Measurements from ENCODE around the gene MYO5A.
"Not testable (repeated sequence)": the region's sequence is repeated elsewhere in the genome, so short reads cannot be mapped to it uniquely, and the experiment has no call there.

Gene MYO5A

DNA sequence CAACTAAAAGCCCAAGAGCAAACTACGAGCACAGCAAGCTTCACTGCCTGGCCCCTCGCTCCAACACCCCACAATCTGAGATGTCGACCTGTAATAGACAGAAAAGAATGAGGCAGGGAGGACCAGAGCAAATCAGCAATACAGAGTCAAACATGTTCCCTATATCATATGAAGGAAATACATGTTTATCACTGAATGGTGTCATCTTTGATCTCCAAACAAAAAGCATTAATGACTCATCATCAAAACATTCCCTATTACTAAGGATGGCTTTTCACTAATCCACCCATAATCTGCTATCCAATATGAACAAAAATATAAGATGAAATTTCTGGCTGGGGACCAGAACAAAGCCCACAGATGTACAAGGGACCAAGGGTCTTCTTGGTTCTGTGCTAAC, 34.7 kb downstream of the MYO5A start:
- H3K4me3 ChIP-seq (ENCODE audit: low read depth in 1 of 5, low read length in 5 of 5): no peak overlapping the region
- peaks cover 0 to 10% (median 5%) of the 10 kb centered on the region in 5 donors for H3K4me1 ChIP-seq (ENCODE audit: control insufficient read depth in 5 of 5, insufficient read depth in 5 of 5, low read length in 5 of 5)
- no peaks in the 10 kb centered on the region for H3K36me3 ChIP-seq (ENCODE audit: control insufficient read depth in 5 of 5, insufficient read depth in 5 of 5, low read length in 5 of 5)
- no peak overlapping the region for H3K27ac ChIP-seq (ENCODE audit: low read depth, low read length)
- H3K9me3 ChIP-seq (ENCODE audit: control insufficient read depth in 5 of 5, low read length in 5 of 5): no peaks in the 10 kb centered on the region
- H3K27me3 ChIP-seq (ENCODE audit: control insufficient read depth in 5 of 5, insufficient read depth in 4 of 5, low read length in 5 of 5): no peaks in the 10 kb centered on the region
- H3K9ac ChIP-seq (ENCODE audit: low read length in 5 of 5): no peak overlapping the region

DNA sequence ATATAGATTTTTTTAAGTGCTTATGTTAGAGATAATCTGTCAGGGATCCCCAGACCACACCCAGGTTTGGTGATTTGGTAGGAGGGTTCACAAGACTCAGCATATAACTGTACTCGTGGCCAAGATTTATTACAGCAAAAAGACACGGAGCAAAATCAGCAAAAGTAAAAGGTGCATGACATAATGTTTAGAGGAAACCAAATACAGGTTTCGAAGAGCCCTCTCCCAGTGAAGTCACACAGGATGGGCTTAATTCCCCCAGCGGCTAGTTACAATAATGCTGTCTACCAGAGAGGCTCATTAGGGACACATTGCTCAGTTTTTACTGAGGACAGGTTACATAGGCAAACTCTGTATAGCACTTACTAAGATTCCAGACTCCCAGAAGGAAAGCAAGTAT, 36.5 kb downstream of the MYO5A start:
- H3K27me3 ChIP-seq (ENCODE audit: control insufficient read depth in 5 of 5, insufficient read depth in 4 of 5, low read length in 5 of 5): no peaks in the 10 kb centered on the region
- no peak overlapping the region for H3K27ac ChIP-seq (ENCODE audit: low read depth, low read length)
- peaks cover 5 to 13% (median 8%) of the 10 kb centered on the region in 5 donors for H3K4me1 ChIP-seq (ENCODE audit: control insufficient read depth in 5 of 5, insufficient read depth in 5 of 5, low read length in 5 of 5)
- H3K9ac ChIP-seq (ENCODE audit: low read length in 5 of 5): no peak overlapping the region
- H3K9me3 ChIP-seq (ENCODE audit: control insufficient read depth in 5 of 5, low read length in 5 of 5): no peaks in the 10 kb centered on the region
- no peak overlapping the region for H3K4me3 ChIP-seq (ENCODE audit: low read depth in 1 of 5, low read length in 5 of 5)
- H3K36me3 ChIP-seq (ENCODE audit: control insufficient read depth in 5 of 5, insufficient read depth in 5 of 5, low read length in 5 of 5): no peaks in the 10 kb centered on the region

DNA sequence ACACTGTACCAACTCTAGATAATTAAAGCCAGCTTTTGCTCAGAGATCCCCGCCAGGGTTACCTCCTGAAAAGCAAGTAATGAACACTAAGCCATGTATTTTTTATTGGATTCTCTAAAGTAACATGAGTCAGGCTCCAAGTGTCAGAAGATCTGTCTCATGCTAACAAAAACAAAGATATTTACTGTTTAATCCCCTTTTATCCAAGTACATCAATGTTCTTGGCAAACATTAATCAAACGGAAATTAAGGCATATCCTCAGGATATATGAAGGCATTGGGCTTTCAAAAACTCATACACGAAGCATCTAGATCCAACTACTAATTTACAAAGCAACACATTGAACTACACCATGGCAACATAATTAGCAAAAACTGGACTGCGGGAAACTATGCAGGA, 37.2 kb downstream of the MYO5A start:
- Histone ChIP-seq H3K4me3 (ENCODE audit: low read depth in 1 of 5, low read length in 5 of 5) (no peak overlapping the region), H3K27me3 (ENCODE audit: control insufficient read depth in 5 of 5, insufficient read depth in 4 of 5, low read length in 5 of 5) (no peaks in the 10 kb centered on the region), H3K36me3 (ENCODE audit: control insufficient read depth in 5 of 5, insufficient read depth in 5 of 5, low read length in 5 of 5) (no peaks in the 10 kb centered on the region), H3K9me3 (ENCODE audit: control insufficient read depth in 5 of 5, low read length in 5 of 5) (no peaks in the 10 kb centered on the region), H3K4me1 (ENCODE audit: control insufficient read depth in 5 of 5, insufficient read depth in 5 of 5, low read length in 5 of 5) (peaks cover 5 to 13% (median 9%) of the 10 kb centered on the region in 5 donors), H3K27ac (ENCODE audit: low read depth, low read length) (no peak overlapping the region), H3K9ac (ENCODE audit: low read length in 5 of 5) (no peak overlapping the region)

DNA sequence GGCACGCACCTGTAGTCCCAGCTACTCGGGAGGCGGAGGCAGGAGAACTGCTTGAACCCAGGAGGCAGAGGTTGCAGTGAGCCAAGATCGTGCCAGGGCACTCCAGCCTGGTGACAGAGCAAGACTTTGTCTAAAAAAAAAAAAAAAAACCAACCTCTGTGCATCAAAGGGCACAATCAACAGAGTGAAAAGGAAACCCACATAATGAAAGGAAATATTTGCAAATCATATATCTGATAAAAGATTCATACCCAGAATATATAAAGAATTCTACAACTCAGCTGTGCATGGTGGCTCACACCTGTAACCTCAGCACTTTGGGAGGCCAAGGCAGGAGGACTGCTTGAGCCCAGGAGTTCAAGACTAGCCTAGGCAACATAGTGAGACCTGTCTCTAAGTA, 39.2 kb downstream of the MYO5A start:
- not testable (repeated sequence) for H3K4me3 ChIP-seq (ENCODE audit: low read depth in 1 of 5, low read length in 5 of 5); H3K36me3 ChIP-seq (ENCODE audit: control insufficient read depth in 5 of 5, insufficient read depth in 5 of 5, low read length in 5 of 5); H3K27ac ChIP-seq (ENCODE audit: low read depth, low read length); H3K27me3 ChIP-seq (ENCODE audit: control insufficient read depth in 5 of 5, insufficient read depth in 4 of 5, low read length in 5 of 5); H3K9ac ChIP-seq (ENCODE audit: low read length in 5 of 5); H3K9me3 ChIP-seq (ENCODE audit: control insufficient read depth in 5 of 5, low read length in 5 of 5)
- H3K4me1 ChIP-seq (ENCODE audit: control insufficient read depth in 5 of 5, insufficient read depth in 5 of 5, low read length in 5 of 5): peaks cover 5 to 18% (median 14%) of the 10 kb centered on the region in 5 donors

DNA sequence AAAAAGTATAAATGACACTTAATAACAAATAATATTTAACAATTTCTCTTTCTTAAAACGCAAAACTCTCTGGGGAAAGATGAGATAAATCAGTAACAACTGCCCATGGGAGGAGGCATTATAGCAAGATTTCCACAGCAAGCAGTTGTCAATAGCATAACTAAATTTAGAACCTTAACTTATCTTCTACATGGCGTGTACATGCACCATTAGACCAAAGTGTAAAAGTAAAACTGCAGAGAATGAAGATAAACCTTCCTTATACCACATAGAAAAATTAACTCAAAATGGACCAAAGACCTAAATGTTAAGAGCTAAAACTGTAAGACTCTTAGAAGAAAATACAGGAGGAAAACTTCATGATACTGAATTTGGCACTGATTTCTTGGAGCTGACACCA, 39.9 kb downstream of the MYO5A start:
- Histone ChIP-seq H3K4me3 (ENCODE audit: low read depth in 1 of 5, low read length in 5 of 5) (no peak overlapping the region), H3K36me3 (ENCODE audit: control insufficient read depth in 5 of 5, insufficient read depth in 5 of 5, low read length in 5 of 5) (no peaks in the 10 kb centered on the region), H3K4me1 (ENCODE audit: control insufficient read depth in 5 of 5, insufficient read depth in 5 of 5, low read length in 5 of 5) (peaks cover 5 to 20% (median 16%) of the 10 kb centered on the region in 5 donors), H3K9ac (ENCODE audit: low read length in 5 of 5) (no peak overlapping the region), H3K27ac (ENCODE audit: low read depth, low read length) (no peak overlapping the region), H3K9me3 (ENCODE audit: control insufficient read depth in 5 of 5, low read length in 5 of 5) (no peaks in the 10 kb centered on the region), H3K27me3 (ENCODE audit: control insufficient read depth in 5 of 5, insufficient read depth in 4 of 5, low read length in 5 of 5) (no peaks in the 10 kb centered on the region)

DNA sequence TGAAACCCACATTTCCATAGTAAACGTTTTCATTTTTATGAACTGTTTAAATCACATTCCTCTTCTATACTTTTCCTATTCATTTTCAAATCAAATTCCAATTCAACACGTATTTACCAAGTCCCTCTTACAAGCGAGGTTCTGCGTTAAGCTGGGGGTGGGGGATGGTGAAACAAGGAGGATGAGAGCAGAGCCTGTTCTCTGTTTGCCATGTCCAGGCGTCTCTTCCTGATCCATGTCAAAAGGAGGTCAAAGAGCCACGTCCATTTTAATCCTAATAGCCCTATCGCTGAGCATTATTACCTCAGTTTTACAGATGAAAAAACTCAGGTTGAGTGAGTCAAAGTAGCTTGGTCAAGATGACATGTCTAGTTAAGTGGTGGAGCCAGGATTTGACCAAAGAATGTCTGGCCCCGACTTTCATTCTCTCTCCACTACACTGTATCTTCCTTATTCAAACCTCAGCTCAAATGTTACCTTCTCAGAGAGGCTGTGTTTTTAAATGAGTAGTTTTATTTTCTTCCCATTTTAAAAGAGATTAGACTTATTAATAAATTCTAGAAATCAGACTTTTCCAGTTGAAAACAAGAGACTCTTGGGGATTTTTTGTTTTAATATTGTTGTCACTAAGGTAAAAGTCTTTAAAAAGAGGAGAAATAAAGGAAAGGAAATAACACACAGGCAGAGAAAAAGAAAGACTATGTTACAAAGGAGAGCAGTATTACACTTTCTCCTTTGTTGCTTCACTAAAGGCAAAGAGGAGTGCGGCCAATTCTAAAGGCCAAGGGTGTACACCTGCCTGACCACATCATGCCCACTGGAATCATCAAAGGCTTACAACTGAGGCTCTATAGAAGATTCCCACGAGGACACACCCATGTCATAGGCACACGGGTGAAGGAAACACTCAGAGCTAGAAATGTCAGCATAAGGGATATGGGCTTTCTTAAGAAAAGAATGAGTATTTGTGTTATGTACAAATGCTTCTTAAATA, 42.4 kb downstream of the MYO5A start:
- Histone ChIP-seq H3K4me1 (ENCODE audit: control insufficient read depth in 5 of 5, insufficient read depth in 5 of 5, low read length in 5 of 5) (peaks cover 0 to 31% (median 29%) of the 10 kb centered on the region in 5 donors), H3K9me3 (ENCODE audit: control insufficient read depth in 5 of 5, low read length in 5 of 5) (no peaks in the 10 kb centered on the region), H3K4me3 (ENCODE audit: low read depth in 1 of 5, low read length in 5 of 5) (no peak overlapping the region), H3K27ac (ENCODE audit: low read depth, low read length) (no peak overlapping the region), H3K9ac (ENCODE audit: low read length in 5 of 5) (no peak overlapping the region), H3K27me3 (ENCODE audit: control insufficient read depth in 5 of 5, insufficient read depth in 4 of 5, low read length in 5 of 5) (no peaks in the 10 kb centered on the region), H3K36me3 (ENCODE audit: control insufficient read depth in 5 of 5, insufficient read depth in 5 of 5, low read length in 5 of 5) (no peaks in the 10 kb centered on the region)

DNA sequence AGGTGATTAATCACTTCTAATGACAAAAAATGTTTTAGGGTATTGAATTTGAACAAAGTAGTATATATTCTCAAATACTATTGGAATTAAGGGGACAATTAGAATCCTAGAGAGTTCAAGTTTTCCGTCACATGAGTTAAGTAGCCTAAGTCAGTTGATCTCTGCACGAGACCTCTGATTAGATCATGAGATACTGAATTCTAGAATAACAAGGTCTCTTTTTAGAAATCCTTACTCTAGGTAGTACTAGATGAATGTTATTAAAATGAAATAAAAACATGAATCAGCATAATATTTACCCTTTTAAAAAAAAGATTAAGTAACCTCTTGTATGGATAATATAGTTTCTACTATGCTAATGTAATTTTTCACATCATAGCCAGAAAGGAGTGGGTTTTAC, 43.4 kb downstream of the MYO5A start:
- H3K27ac ChIP-seq (ENCODE audit: low read depth, low read length): no peak overlapping the region
- peaks cover 0 to 39% (median 29%) of the 10 kb centered on the region in 5 donors for H3K4me1 ChIP-seq (ENCODE audit: control insufficient read depth in 5 of 5, insufficient read depth in 5 of 5, low read length in 5 of 5)
- no peaks in the 10 kb centered on the region for H3K27me3 ChIP-seq (ENCODE audit: control insufficient read depth in 5 of 5, insufficient read depth in 4 of 5, low read length in 5 of 5)
- no peak overlapping the region for H3K9ac ChIP-seq (ENCODE audit: low read length in 5 of 5)
- no peaks in the 10 kb centered on the region for H3K36me3 ChIP-seq (ENCODE audit: control insufficient read depth in 5 of 5, insufficient read depth in 5 of 5, low read length in 5 of 5)
- no peaks in the 10 kb centered on the region for H3K9me3 ChIP-seq (ENCODE audit: control insufficient read depth in 5 of 5, low read length in 5 of 5)
- H3K4me3 ChIP-seq (ENCODE audit: low read depth in 1 of 5, low read length in 5 of 5): no peak overlapping the region

DNA sequence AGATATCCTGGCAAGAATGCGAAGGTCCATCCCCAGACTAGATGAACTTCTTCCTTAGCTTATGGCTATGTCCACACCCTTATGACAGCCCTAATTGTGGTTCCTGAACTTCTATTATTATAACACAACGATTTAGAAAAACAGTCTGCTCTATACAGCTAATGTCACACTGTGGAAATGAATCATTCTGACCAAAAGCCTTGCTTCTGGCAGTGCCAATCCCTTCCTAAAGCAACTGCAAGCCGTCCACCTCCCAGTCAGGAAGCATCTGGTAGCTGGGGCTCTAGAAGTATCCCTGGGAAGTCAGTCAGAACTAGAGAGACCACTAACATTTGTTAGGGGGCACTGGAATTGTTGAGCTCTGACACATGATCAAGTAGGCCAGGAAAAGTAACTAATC, 45.0 kb downstream of the MYO5A start:
- peak overlapping the region; percentile 47 for H3K27ac ChIP-seq (ENCODE audit: low read depth, low read length)
- H3K36me3 ChIP-seq (ENCODE audit: control insufficient read depth in 5 of 5, insufficient read depth in 5 of 5, low read length in 5 of 5): no peaks in the 10 kb centered on the region
- no peaks in the 10 kb centered on the region for H3K27me3 ChIP-seq (ENCODE audit: control insufficient read depth in 5 of 5, insufficient read depth in 4 of 5, low read length in 5 of 5)
- peaks cover 0 to 47% (median 27%) of the 10 kb centered on the region in 5 donors for H3K4me1 ChIP-seq (ENCODE audit: control insufficient read depth in 5 of 5, insufficient read depth in 5 of 5, low read length in 5 of 5)
- peak overlapping the region in 1 of 5 donors; percentile 19 for H3K9ac ChIP-seq (ENCODE audit: low read length in 5 of 5)
- no peaks in the 10 kb centered on the region for H3K9me3 ChIP-seq (ENCODE audit: control insufficient read depth in 5 of 5, low read length in 5 of 5)
- no peak overlapping the region for H3K4me3 ChIP-seq (ENCODE audit: low read depth in 1 of 5, low read length in 5 of 5)

DNA sequence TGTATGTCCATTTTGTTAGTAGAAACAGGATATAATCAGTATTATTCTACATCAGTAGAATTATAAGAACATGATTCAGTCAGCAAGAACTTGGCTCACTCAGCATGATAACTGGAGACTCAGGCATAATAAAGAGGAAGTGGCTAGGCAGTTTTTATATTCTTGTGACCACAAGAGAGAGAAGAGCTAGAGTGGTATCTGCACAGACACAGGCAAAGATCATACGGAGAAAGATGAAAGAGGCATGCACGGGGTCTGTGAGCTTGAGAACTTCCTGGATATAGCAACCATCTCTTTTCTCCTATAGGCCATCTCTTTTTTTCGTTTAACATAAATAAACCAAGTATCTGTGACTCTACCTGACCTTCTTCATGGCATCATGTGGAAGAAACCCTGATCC, 46.8 kb downstream of the MYO5A start:
- Histone ChIP-seq H3K9ac (ENCODE audit: low read length in 5 of 5) (no peak overlapping the region), H3K36me3 (ENCODE audit: control insufficient read depth in 5 of 5, insufficient read depth in 5 of 5, low read length in 5 of 5) (no peaks in the 10 kb centered on the region), H3K27me3 (ENCODE audit: control insufficient read depth in 5 of 5, insufficient read depth in 4 of 5, low read length in 5 of 5) (no peaks in the 10 kb centered on the region), H3K9me3 (ENCODE audit: control insufficient read depth in 5 of 5, low read length in 5 of 5) (no peaks in the 10 kb centered on the region), H3K4me3 (ENCODE audit: low read depth in 1 of 5, low read length in 5 of 5) (no peak overlapping the region), H3K27ac (ENCODE audit: low read depth, low read length) (peak overlapping the region; percentile 15), H3K4me1 (ENCODE audit: control insufficient read depth in 5 of 5, insufficient read depth in 5 of 5, low read length in 5 of 5) (peaks cover 0 to 44% (median 20%) of the 10 kb centered on the region in 5 donors)

DNA sequence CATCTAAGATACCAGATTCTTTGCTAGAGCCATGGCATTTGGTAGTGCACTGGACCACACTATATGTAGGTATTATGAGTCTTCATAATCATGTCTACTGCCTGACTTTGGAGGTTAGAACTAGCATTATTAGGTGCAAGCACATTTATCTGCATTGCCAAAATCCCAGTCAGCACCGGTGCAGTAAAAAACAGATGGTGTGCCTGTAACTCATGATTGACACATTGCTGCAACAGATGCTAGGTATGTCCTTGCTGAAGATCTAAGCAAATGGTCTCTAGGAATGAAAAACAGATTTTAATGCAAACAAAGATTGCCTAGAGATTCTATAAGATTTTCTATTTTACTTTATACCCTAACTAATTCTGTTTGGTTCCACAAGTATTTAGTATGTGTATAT, 47.7 kb downstream of the MYO5A start:
- no peaks in the 10 kb centered on the region for H3K9me3 ChIP-seq (ENCODE audit: control insufficient read depth in 5 of 5, low read length in 5 of 5)
- H3K27ac ChIP-seq (ENCODE audit: low read depth, low read length): no peak overlapping the region
- H3K4me1 ChIP-seq (ENCODE audit: control insufficient read depth in 5 of 5, insufficient read depth in 5 of 5, low read length in 5 of 5): peaks cover 0 to 44% (median 13%) of the 10 kb centered on the region in 5 donors
- H3K27me3 ChIP-seq (ENCODE audit: control insufficient read depth in 5 of 5, insufficient read depth in 4 of 5, low read length in 5 of 5): no peaks in the 10 kb centered on the region
- H3K9ac ChIP-seq (ENCODE audit: low read length in 5 of 5): no peak overlapping the region
- no peaks in the 10 kb centered on the region for H3K36me3 ChIP-seq (ENCODE audit: control insufficient read depth in 5 of 5, insufficient read depth in 5 of 5, low read length in 5 of 5)
- no peak overlapping the region for H3K4me3 ChIP-seq (ENCODE audit: low read depth in 1 of 5, low read length in 5 of 5)

All from subcutaneous abdominal adipose tissue (tissue), 5 donors.